NCI-H526 treated with DMSO at 0.1 percent for 48 hours (cell line): ENCODE results near the gene RIC1.
A peak's percentile ranks its signal among the peaks of the same experiment; 100 is the strongest.
"Not testable (repeated sequence)": the region's sequence is repeated elsewhere in the genome, so short reads cannot be mapped to it uniquely, and the experiment has no call there.

Source experiments
- DNase-seq: peaks from one replicate; lab custom pipeline; 2025; lab: John Stamatoyannopoulos, UW

Gene RIC1

GRCh38 chr9:5787759-5788302, 158.9 kb downstream of the RIC1 start:
- DNase-seq: no peak

- DNase-seq: no peak
These were observed 160.6 kb downstream of the RIC1 start for GRCh38 chr9:5789489-5789888.

GRCh38 chr9:5790923-5791322, 162.0 kb downstream of the RIC1 start:
- no peak for DNase-seq

- no peak for DNase-seq
These were observed 163.0 kb downstream of the RIC1 start for GRCh38 chr9:5791870-5792269.

- no peak for DNase-seq
These were observed 164.9 kb downstream of the RIC1 start for GRCh38 chr9:5793812-5794211.

DNA sequence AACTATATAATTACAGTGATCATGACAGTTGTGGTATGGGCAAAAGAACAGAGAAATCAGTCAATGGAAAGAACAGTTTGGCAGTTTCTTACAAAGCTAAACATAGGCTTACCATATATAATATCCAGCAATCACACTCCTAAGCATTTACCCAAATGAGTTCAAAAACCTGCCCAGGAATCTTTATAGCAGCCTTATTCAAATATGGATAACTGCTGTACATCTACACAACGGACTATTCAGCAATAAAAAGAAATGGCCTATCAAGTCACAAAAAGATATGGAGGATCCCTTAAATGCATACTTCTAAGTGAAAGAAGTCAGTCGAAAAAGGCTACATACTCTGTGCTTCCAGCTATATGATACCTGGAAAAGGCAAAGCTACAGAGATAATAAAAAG, 167.4 kb downstream of the RIC1 start:
- DNase-seq: peak; percentile 4

GRCh38 chr9:5798581-5798980, 169.7 kb downstream of the RIC1 start:
- no peak for DNase-seq

- peak; percentile 54 for DNase-seq
These were observed 170.4 kb downstream of the RIC1 start for GRCh38 chr9:5799314-5799713.

GRCh38 chr9:5800378-5800777, 171.5 kb downstream of the RIC1 start:
- DNase-seq: not testable (repeated sequence)

DNA sequence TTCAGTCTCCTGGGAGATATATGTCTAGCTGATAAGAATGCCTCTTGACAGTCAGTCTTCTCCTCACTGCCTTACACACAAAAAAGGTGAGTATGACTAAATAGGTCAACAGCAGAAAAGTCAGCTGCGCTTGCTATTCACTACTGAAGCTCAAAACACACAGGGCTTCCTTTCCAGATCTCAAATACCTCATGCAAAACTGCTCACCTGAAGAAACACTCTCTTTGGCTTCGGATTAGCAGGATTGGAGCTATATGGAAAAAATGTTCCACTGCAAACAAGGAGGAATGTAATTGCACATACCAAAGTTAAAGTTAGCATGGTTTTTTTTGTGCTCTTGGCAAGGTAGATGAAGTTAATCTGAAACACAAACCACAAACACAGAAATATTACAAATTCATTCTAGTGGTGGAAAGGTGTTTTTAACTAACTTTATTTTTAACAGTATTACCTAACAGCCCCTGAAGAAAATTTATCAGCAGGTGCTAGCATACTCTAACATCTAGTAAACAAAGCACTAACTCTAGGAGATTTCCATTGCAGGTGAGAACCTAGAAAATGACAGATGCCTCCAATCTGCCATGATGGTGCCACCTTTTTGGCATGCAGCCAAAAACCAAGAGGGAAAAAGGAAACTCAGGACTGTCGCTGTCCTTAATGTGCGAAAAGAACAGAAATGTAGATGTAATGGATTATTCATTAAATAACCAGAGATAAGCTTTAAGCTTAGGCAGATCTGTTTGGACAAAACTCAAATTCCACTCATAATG, 172.2 kb downstream of the RIC1 start:
- no peak for DNase-seq

DNA sequence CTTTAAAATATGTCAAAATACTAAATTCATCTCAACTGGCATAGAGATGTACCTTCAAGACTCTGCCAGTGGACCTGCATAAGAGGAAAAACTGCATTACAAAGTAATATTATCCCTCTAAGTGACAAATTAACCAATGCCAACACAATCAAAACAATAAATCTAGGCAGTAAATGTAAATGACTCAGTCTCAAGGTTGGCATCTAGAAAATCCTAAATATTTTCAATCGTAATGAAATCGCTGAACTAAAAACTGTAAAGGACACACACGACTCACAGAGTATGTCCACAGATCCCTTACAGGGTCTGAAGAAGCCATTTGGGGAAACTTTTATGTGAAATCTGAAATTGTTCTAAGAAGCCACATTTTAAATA, 172.8 kb downstream of the RIC1 start:
- DNase-seq: no peak

- DNase-seq: no peak
These were observed 176.6 kb downstream of the RIC1 start for GRCh38 chr9:5805478-5805877.

DNA sequence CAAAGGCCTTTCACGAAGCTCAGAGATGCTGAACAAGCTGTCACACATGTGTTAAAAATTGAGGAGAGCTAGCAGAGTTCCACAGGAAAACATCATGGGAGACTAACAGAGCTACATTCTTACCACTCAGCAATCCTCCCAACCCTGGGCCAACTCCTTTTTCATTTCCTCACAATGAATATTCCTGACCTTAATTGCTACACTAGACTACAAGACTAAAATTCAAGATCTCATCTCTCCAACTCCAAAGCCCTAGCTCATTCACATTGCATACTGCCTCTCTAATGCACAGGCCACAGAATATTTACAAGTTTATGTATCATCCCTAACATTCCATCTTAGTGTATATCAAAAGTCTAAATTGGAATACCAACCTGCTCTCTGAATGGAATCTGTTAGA, 182.8 kb downstream of the RIC1 start:
- DNase-seq: no peak

DNA sequence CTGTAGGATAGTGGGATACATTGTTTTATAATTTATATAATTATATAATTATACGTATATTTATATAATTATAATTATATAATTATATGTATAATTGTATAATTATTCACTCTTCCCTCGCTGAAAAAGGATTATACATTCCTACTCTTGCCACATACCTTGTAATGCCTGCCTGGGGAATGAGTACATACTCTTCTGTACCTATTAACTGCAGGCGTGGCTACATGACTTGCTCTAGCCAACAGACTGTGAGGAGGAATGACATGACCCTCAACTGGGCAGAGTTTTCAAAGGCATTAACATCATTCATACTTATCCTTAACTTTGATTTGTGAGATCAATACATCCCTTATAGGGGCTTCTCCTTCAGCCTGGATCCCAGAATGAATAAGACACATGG, 184.9 kb downstream of the RIC1 start:
- no peak for DNase-seq

DNA sequence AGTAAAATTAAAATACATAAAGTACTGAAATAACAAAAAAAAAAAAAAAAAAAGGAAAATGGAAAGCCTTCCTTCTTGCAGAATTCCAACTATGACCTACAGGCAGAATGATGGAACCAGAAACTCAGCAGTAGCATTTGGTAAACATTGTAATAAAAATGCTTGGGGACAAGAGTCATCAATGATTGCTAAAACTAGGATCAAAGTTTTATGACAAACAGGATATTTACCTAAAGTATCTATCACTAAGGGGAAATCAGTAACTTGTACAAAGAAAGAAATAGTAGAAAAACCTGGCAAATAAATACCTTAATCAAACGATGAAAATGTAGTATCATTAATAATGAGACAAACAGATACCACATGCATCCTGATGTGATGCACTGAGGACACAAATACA, 186.6 kb downstream of the RIC1 start:
- DNase-seq: no peak

DNA sequence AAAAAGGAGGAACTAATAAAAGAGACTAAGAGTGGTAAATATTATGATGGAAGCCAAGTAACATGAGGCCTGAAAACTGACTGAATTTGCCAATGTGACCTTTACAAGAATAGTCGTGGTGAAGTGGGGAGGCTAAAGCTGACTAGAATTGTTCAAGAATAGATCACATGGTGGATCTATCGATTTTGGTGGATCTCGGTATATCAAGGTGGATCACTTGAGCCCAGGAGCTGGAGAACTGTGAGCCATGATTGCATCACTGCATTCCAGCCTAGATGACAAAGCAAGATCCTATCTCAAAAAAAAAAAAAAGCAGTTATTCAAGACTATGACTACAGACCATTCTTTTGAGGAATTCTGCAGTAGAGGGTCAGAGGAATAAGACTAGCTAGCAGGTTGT, 189.0 kb downstream of the RIC1 start:
- no peak for DNase-seq

- no peak for DNase-seq
These were observed 189.7 kb downstream of the RIC1 start for GRCh38 chr9:5818424-5819142.

GRCh38 chr9:5819174-5819573, 190.3 kb downstream of the RIC1 start:
- no peak for DNase-seq

DNA sequence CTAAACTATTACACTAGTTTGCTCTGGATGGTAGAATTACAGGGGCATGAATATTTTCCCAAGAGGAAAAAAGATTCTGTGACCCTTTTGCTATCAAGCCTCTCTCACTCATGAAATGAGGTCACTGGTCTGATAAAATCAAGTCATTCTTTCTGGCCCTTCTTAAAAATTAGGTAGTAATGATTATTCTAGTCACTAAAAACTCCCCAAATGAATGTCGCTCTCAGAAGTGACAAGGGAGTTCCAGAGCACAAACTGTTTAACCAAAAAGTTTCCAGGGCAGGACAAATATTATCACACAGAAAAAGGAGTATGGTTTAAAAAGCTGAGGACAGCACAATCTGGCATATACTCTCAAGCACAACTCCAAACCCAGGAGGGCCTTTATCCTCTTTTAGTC, 191.5 kb downstream of the RIC1 start:
- DNase-seq: no peak

DNA sequence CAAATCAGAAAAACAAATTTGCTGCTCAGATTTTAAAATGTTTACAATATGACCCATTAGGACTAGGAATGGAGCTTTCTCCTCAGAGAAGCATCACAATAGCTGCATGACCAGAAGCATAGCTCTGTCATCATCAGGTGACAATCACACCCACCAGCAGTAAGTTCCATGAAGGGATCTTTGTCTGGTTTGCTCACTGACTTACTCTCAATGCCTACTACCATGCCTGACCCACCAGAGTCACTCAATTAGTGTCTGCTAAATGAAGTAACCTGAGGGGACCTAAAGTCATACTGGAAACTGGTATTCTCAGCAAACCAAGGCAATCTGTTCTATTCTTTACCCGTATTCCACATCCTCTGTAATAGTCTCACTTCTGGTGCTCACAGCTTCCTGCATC, 196.3 kb downstream of the RIC1 start:
- no peak for DNase-seq
